GM21786 (cell line): ENCODE results near the gene POU2F1.
"Not testable (repeated sequence)": the region's sequence is repeated elsewhere in the genome, so short reads cannot be mapped to it uniquely, and the experiment has no call there.

Experiments
- ATAC-seq: cut with Tn5 transposase; IDR thresholded peaks from one replicate; pipeline ENCODE4 v1.9.1; 2021; ENCODE audit not compliant: unreplicated experiment

POU2F1 gene

GRCh38 chr1:167305706-167306277 is 85.1 kb downstream of the POU2F1 start:
- no peak for ATAC-seq

GRCh38 chr1:167310732-167311131 is 90.0 kb downstream of the POU2F1 start:
- ATAC-seq: no peak

GRCh38 chr1:167312871-167313270 is 92.2 kb downstream of the POU2F1 start:
- no peak for ATAC-seq

- no peak for ATAC-seq
Observed at GRCh38 chr1:167314671-167315070, 94.0 kb downstream of the POU2F1 start.

GRCh38 chr1:167317463-167317862 is 96.8 kb downstream of the POU2F1 start:
- ATAC-seq: no peak

- ATAC-seq: not testable (repeated sequence)
Observed at GRCh38 chr1:167319206-167319605, 98.5 kb downstream of the POU2F1 start.

GRCh38 chr1:167322483-167322882 is 101.8 kb downstream of the POU2F1 start:
- ATAC-seq: no peak

- no peak for ATAC-seq
Observed at GRCh38 chr1:167325151-167325550, 104.5 kb downstream of the POU2F1 start.

- ATAC-seq: peak; percentile 1
Observed at GRCh38 chr1:167328306-167328815, 107.7 kb downstream of the POU2F1 start.

GRCh38 chr1:167328816-167329483 is 108.3 kb downstream of the POU2F1 start:
- peak; percentile 62 for ATAC-seq

GRCh38 chr1:167330601-167331293 is 110.1 kb downstream of the POU2F1 start:
- ATAC-seq: peak; percentile 38

GRCh38 chr1:167331650-167332049 is 111.0 kb downstream of the POU2F1 start:
- ATAC-seq: no peak

GRCh38 chr1:167332503-167332902 is 111.8 kb downstream of the POU2F1 start:
- ATAC-seq: no peak

GRCh38 chr1:167333124-167333523 is 112.4 kb downstream of the POU2F1 start:
- ATAC-seq: no peak

GRCh38 chr1:167333703-167334102 is 113.0 kb downstream of the POU2F1 start:
- ATAC-seq: no peak

- ATAC-seq: no peak
Observed at GRCh38 chr1:167339405-167339804, 118.7 kb downstream of the POU2F1 start.

- peak; percentile 70 for ATAC-seq
Observed at GRCh38 chr1:167342846-167343245, 122.2 kb downstream of the POU2F1 start.

- no peak for ATAC-seq
Observed at GRCh38 chr1:167344112-167344511, 123.4 kb downstream of the POU2F1 start.

GRCh38 chr1:167344615-167345385 is 124.1 kb downstream of the POU2F1 start:
- no peak for ATAC-seq

- ATAC-seq: no peak
Observed at GRCh38 chr1:167345386-167345733, 124.7 kb downstream of the POU2F1 start.

GRCh38 chr1:167357305-167357704 is 136.6 kb downstream of the POU2F1 start:
- no peak for ATAC-seq
